ENCODE measurements around the gene PHPT1. TPM values are rescaled to one million over a fixed set of nuclear protein-coding genes. Genes with fewer than 3 reads are reported as not detected.

Gene PHPT1
- polyA plus RNA-seq, 1 experiment: 91.6 TPM

DNA sequence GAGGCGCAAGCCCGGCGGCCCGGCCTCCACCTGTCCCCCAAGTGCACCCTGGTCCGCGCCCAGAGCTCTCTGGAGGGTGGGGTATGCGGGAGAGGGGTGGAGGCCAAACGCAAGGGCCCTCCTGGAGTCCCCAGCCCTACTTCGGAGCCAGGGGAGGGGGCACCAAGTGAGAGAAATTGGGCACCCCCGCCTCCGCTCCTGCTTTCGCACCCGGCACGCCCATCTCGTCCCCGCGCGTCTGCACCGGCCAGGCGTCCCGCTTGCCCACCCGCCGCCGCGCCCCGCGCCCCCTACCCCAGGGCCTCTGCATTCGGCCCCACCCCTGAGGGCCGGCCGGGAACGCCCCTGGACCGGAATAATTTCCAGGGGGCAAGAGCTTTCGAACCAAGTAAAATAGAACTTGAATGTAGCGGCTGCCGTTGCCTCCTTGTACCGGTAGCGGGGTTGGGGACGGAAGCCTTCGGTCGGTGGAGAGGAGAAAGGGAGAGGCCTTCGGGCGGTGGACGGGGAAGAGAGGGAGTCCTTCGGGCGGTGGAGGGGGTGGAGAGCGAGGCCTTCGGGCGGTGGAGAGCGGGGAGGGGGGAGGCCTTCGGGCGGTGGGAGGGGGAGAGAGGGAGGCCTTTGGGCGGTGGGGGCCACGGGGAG, 694 bp upstream of the PHPT1 start:
- Histone ChIP-seq H3K9me3 (ENCODE audit: control insufficient read depth, insufficient read depth, low read length) (peaks cover 9% of the 10 kb centered on the region), H3K4me3 (ENCODE audit: low read depth, low read length) (peak overlapping the region; percentile 85), H3K27ac (ENCODE audit: low read depth, low read length) (peak overlapping the region; percentile 90), H3K27me3 (ENCODE audit: control insufficient read depth, insufficient read depth, low read length) (peaks cover 21% of the 10 kb centered on the region)
- POLR2A ChIA-PET: interaction anchor here (0.5 to 0.9 kb wide), 3 partner anchors 8 to 37 kb away, joined by 3 to 4 read pairs (median 3); no protein-coding TSS in a partner anchor
- CTCF ChIA-PET: no interaction called here
- TF ChIP-seq, protein P1, sequence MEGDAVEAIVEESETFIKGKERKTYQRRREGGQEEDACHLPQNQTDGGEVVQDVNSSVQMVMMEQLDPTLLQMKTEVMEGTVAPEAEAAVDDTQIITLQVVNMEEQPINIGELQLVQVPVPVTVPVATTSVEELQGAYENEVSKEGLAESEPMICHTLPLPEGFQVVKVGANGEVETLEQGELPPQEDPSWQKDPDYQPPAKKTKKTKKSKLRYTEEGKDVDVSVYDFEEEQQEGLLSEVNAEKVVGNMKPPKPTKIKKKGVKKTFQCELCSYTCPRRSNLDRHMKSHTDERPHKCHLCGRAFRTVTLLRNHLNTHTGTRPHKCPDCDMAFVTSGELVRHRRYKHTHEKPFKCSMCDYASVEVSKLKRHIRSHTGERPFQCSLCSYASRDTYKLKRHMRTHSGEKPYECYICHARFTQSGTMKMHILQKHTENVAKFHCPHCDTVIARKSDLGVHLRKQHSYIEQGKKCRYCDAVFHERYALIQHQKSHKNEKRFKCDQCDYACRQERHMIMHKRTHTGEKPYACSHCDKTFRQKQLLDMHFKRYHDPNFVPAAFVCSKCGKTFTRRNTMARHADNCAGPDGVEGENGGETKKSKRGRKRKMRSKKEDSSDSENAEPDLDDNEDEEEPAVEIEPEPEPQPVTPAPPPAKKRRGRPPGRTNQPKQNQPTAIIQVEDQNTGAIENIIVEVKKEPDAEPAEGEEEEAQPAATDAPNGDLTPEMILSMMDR (IDR thresholded peaks at IDR 0.05; ENCODE audit: low read depth, low read length): no peak
- no peak for DNase-seq (ENCODE audit: low read depth, low spot score)

GRCh38 chr9:136849960-136850865, 1.0 kb downstream of the PHPT1 start:
- ChIA-PET POLR2A (no interaction called here), CTCF (no interaction called here)
- TF ChIP-seq, protein P1 (IDR thresholded peaks at IDR 0.05; ENCODE audit: low read depth, low read length): no peak
- peaks cover 6% of the 10 kb centered on the region for H3K9me3 ChIP-seq (ENCODE audit: control insufficient read depth, insufficient read depth, low read length)
- H3K27me3 ChIP-seq (ENCODE audit: control insufficient read depth, insufficient read depth, low read length): peaks cover 13% of the 10 kb centered on the region
- peak overlapping the region; percentile 47 for H3K27ac ChIP-seq (ENCODE audit: low read depth, low read length)
- peak overlapping the region; percentile 85 for H3K4me3 ChIP-seq (ENCODE audit: low read depth, low read length)
- DNase-seq (ENCODE audit: low read depth, low spot score): no peak

- TF ChIP-seq, protein P1 (IDR thresholded peaks at IDR 0.05; ENCODE audit: low read depth, low read length): no peak
- CTCF ChIA-PET: no interaction called here
- Histone ChIP-seq H3K27me3 (ENCODE audit: control insufficient read depth, insufficient read depth, low read length) (peaks cover 7% of the 10 kb centered on the region), H3K27ac (ENCODE audit: low read depth, low read length) (no peak overlapping the region), H3K4me3 (ENCODE audit: low read depth, low read length) (no peak overlapping the region), H3K9me3 (ENCODE audit: control insufficient read depth, insufficient read depth, low read length) (peaks cover 3% of the 10 kb centered on the region; the same call in 1 of the 2 replicates)
- POLR2A ChIA-PET: interaction anchor here (1.2 kb wide), 1 partner anchor 9 kb away, joined by 4 read pairs; the partner anchor contains the start of gene AJM1
- no peak for DNase-seq (ENCODE audit: low read depth, low spot score)
Measured at GRCh38 chr9:136850866-136851775, 1.9 kb downstream of the PHPT1 start.

- Histone ChIP-seq H3K27me3 (ENCODE audit: control insufficient read depth, insufficient read depth, low read length) (peaks cover under 1% of the 10 kb centered on the region), H3K9me3 (ENCODE audit: control insufficient read depth, insufficient read depth, low read length) (peaks cover 3% of the 10 kb centered on the region; the same call in 1 of the 2 replicates), H3K27ac (ENCODE audit: low read depth, low read length) (no peak within 1 kb of the TSS), H3K4me3 (ENCODE audit: low read depth, low read length) (no peak within 1 kb of the TSS)
- DNase-seq (ENCODE audit: low read depth, low spot score): no peak
- CTCF ChIA-PET: no interaction called here
- POLR2A ChIA-PET: interaction anchor here (1.2 kb wide), 1 partner anchor 10 kb away, joined by 4 read pairs; the partner anchor contains the start of gene AJM1
- TF ChIP-seq, protein P1 (IDR thresholded peaks at IDR 0.05; ENCODE audit: low read depth, low read length): no peak
Measured at GRCh38 chr9:136851941-136852663, 2.9 kb downstream of the PHPT1 start, which contains the start of gene MAMDC4. MAMDC4 (plus strand) TSS chr9:136852346; CDS start chr9:136852417, 71 bp downstream.
